Endothelial cell of umbilical vein (primary cell): Measurements from ENCODE around the gene STK32A. TPM values are rescaled to one million over a fixed set of nuclear protein-coding genes. Genes with fewer than 3 reads are reported as not detected.

Experiments used
- BruUV-seq: library from RNA; stranded (reverse); fragments of 400-500 nt; replicated peaks from 2 replicates; lab custom pipeline; 2021; lab: Mats Ljungman, UMichigan
- CTCF ChIA-PET: fragments of 300-600, 350-600 bp; sonication (Branson Sonifier 250); formaldehyde crosslinking; loops from one replicate; lab custom pipeline; 2021; ENCODE audit warnings: antibody characterized with exemption, inconsistent platforms; lab: Charles Lee
- POLR2A ChIA-PET: fragments of 300-600, 350-600 bp; sonication (Branson Sonifier 250); formaldehyde crosslinking; loops from one replicate; lab custom pipeline; 2021; ENCODE audit warnings: antibody characterized with exemption, inconsistent platforms; lab: Charles Lee
- DNase-seq: peaks from one replicate; pipeline ENCODE4 v3.0.0-alpha.2; 2011; ENCODE audit warnings: low read depth, low spot score
- FAIRE-seq: peaks from 2 replicates; lab custom pipeline; 2011; peaks lifted over from hg19 to GRCh38; lab: Jason Lieb, UNC
- H2AFZ ChIP-seq: 2 replicates; pipeline ENCODE4 v1.6.0; 2012; ENCODE audit warnings: low read depth, low read length, control low read depth, inconsistent platforms
- H3K27ac ChIP-seq: 2 replicates; pipeline ENCODE4 v1.5.1; 2011; ENCODE audit warnings: low read depth, mild to moderate bottlenecking, control low read depth, low read length, moderate library complexity; ENCODE audit not compliant: insufficient read depth
- H3K27me3 ChIP-seq, 2 experiments: 2 replicates each; pipeline versions ENCODE4 v1.6.0 to v1.6.1; 2011; ENCODE audit warnings: low read length in 2 of 2, mixed read lengths in 1 of 2; ENCODE audit not compliant: control insufficient read depth in 2 of 2, insufficient read depth in 2 of 2
- H3K36me3 ChIP-seq, 2 experiments: 2 replicates in 1 of 2; 3 replicates in 1 of 2; pipeline ENCODE4 v1.5.1; 2011; ENCODE audit warnings: low read length in 2 of 2, mild to moderate bottlenecking in 1 of 2, moderate library complexity in 1 of 2; ENCODE audit not compliant: control insufficient read depth in 2 of 2, insufficient read depth in 2 of 2; ENCODE audit errors: extremely low read depth in 1 of 2
- H3K4me1 ChIP-seq: 3 replicates; pipeline ENCODE4 v1.5.1; 2011; ENCODE audit warnings: mild to moderate bottlenecking, low read length; ENCODE audit not compliant: control insufficient read depth, insufficient read depth; ENCODE audit errors: extremely low read depth
- H3K4me2 ChIP-seq: 2 replicates; pipeline ENCODE4 v1.6.1; 2011; ENCODE audit warnings: low read length, control low read depth, mixed read lengths; ENCODE audit not compliant: insufficient read depth
- H3K4me3 ChIP-seq, 3 experiments: fragments of 200-600 bp in 1 of 3; sonication (generic), shearing (Covaris generic) in 1 of 3; replicated peaks in 1 of 3; 2 replicates each; pipeline ENCODE4 v1.5.1; 2011 to 2016; ENCODE audit warnings: control low read depth in 3 of 3, low read length in 3 of 3, mild to moderate bottlenecking in 2 of 3, inconsistent platforms in 1 of 3, low read depth in 1 of 3, moderate library complexity in 1 of 3; ENCODE audit not compliant: insufficient read depth in 1 of 3
- H3K79me2 ChIP-seq: 2 replicates; pipeline ENCODE4 v1.6.0; 2012; ENCODE audit warnings: low read length, inconsistent platforms; ENCODE audit not compliant: control insufficient read depth, insufficient read depth
- H3K9ac ChIP-seq: replicated peaks from 2 replicates; pipeline ENCODE3; 2011; ENCODE audit warnings: low read length, control low read depth; ENCODE audit not compliant: insufficient read depth; ENCODE audit errors: extremely low read depth
- H3K9me1 ChIP-seq: replicated peaks from 3 replicates; pipeline ENCODE4 v1.6.0; 2011; ENCODE audit warnings: mild to moderate bottlenecking, low read length; ENCODE audit not compliant: control insufficient read depth, insufficient read depth; ENCODE audit errors: extremely low read depth
- H3K9me3 ChIP-seq: replicated peaks from 2 replicates; pipeline ENCODE4 v1.5.1; 2012; ENCODE audit warnings: low read length, inconsistent platforms; ENCODE audit not compliant: control insufficient read depth, insufficient read depth
- H4K20me1 ChIP-seq: replicated peaks from 2 replicates; pipeline ENCODE3; 2011; ENCODE audit warnings: mild to moderate bottlenecking, low read length; ENCODE audit not compliant: control insufficient read depth, insufficient read depth; ENCODE audit errors: extremely low read depth
- CTCF ChIP-seq, 2 donors: IDR thresholded peaks; 1 replicate in 1 of 2; 2 replicates in 1 of 2; pipeline ENCODE4 v1.5.1; 2011; ENCODE audit warnings: low read length in 2 of 2, mild to moderate bottlenecking in 2 of 2, moderate library complexity in 2 of 2, control low read depth in 1 of 2, inconsistent platforms in 1 of 2, low read depth in 1 of 2; ENCODE audit not compliant: insufficient read depth in 1 of 2; ENCODE audit errors: extremely low read depth in 1 of 2
- EZH2 ChIP-seq: IDR thresholded peaks from 2 replicates; pipeline ENCODE4 v1.6.1; 2012; ENCODE audit warnings: borderline replicate concordance, low read depth, mild to moderate bottlenecking, moderate library complexity, low read length, inconsistent platforms; ENCODE audit not compliant: severe bottlenecking
- FOS ChIP-seq: IDR thresholded peaks from 2 replicates; pipeline ENCODE4 v1.6.1; 2011; ENCODE audit warnings: mild to moderate bottlenecking, low read length, moderate library complexity, borderline replicate concordance; ENCODE audit not compliant: insufficient read depth
- GATA2 ChIP-seq: IDR thresholded peaks from 2 replicates; pipeline ENCODE4 v1.7.0; 2011; ENCODE audit warnings: low read depth, mild to moderate bottlenecking, moderate library complexity, mixed read lengths, low read length; ENCODE audit not compliant: insufficient read length, insufficient read depth
- JUN ChIP-seq: IDR thresholded peaks from 2 replicates; pipeline ENCODE4 v1.6.1; 2011; ENCODE audit warnings: borderline replicate concordance, low read depth; ENCODE audit not compliant: insufficient read length, insufficient read depth
- MAX ChIP-seq: IDR thresholded peaks from 2 replicates; pipeline ENCODE4 v1.6.1; 2011; ENCODE audit not compliant: insufficient read depth, insufficient read length
- MYC ChIP-seq: IDR thresholded peaks from one replicate; pipeline ENCODE4 v1.6.1; 2011; ENCODE audit warnings: mild to moderate bottlenecking, low read depth, low read length
- POLR2A ChIP-seq: IDR thresholded peaks from 2 replicates; pipeline ENCODE4 v1.6.1; 2012; ENCODE audit warnings: low read depth, mild to moderate bottlenecking, control low read depth, low read length
- POLR2AphosphoS5 ChIP-seq: IDR thresholded peaks from 2 replicates; pipeline ENCODE4 v1.6.1; 2012; ENCODE audit warnings: low read depth, mild to moderate bottlenecking, control low read depth, low read length, moderate library complexity; ENCODE audit not compliant: insufficient read depth
- dilution Hi-C: fragments of 300-500 bp; cut with MboI; formaldehyde crosslinking; loops from one replicate; pipeline ENCODE4 v1.15.0; 2019; ENCODE audit warnings: low sequenced_read_pairs; ENCODE audit not compliant: extremely low pct_ligation_motif_present
- intact Hi-C: fragments of 100-400 bp; cut with micrococcal nuclease; formaldehyde crosslinking; loops from one replicate; pipeline ENCODE4 v1.10.0; 2022
- polyA plus RNA-seq, 4 experiments: library from polyadenylated mRNA; depleted of rRNA in 3 of 4; stranded (reverse) in 3 of 4; unstranded in 1 of 4; fragments of >200 nt; gene quantifications; 2 replicates each; pipeline versions ENCODE4 v1.2.1 to v1.2.3, GENCODE V29; 2011 to 2012; ENCODE audit warnings: missing spikeins in 1 of 4
- total RNA-seq: library from RNA; stranded (reverse); gene quantifications from 2 replicates; pipeline ENCODE4 v1.2.3, GENCODE V29; 2021

The STK32A gene
- total and polyA plus RNA-seq, 2 donors (not counting 3 experiments of a cell fraction or from before 2014, with no cell fraction given), result not detected

GRCh38 chr5:147344861-147345260 lies 110.0 kb downstream of the STK32A start:
- no peak overlapping the region for H2AFZ ChIP-seq
- no peak overlapping the region for H3K4me3 ChIP-seq
- peaks cover 7 to 8% of the 10 kb centered on the region in 2 experiments for H3K27me3 ChIP-seq
- no peak overlapping the region for H3K4me2 ChIP-seq
- H3K27ac ChIP-seq, result no peak overlapping the region
- FAIRE-seq (no peak), DNase-seq (no peak)
- no peaks in the 10 kb centered on the region for H3K36me3 ChIP-seq
- dilution Hi-C loops (no loop called here), intact Hi-C loops (no loop called here)
- no peaks in the 10 kb centered on the region for H4K20me1 ChIP-seq
- H3K79me2 ChIP-seq, result no peaks in the 10 kb centered on the region
- no peak for TF ChIP-seq EZH2
- TF ChIP-seq POLR2A, result no peak
- no peak for TF ChIP-seq POLR2AphosphoS5
- TF ChIP-seq JUN, result no peak
- TF ChIP-seq FOS, result no peak
- TF ChIP-seq GATA2, result no peak
- TF ChIP-seq MAX, result no peak
- no peak for TF ChIP-seq MYC
- TF ChIP-seq CTCF (IDR thresholded peaks at IDR 0.05; ENCODE audit: extremely low read depth in 1 of 2, insufficient read depth in 1 of 2, low read depth in 1 of 2, low read length in 2 of 2), result no peak
- CTCF ChIA-PET, result interaction anchor here (0.7 to 2.1 kb wide), 5 partner anchors 21 to 156 kb away, joined by 3 to 5 read pairs (median 3); no protein-coding TSS in a partner anchor
- no peaks in the 10 kb centered on the region for H3K9me3 ChIP-seq
- no peaks in the 10 kb centered on the region for H3K4me1 ChIP-seq
- H3K9me1 ChIP-seq, result no peaks in the 10 kb centered on the region
- POLR2A ChIA-PET, result no interaction called here
- no peak overlapping the region for H3K9ac ChIP-seq
- no TSS peak for BruUV-seq
